Astrocyte (in vitro differentiated cells and primary cell): ENCODE measurements around the gene CLBA1. TPM values are rescaled to one million over a fixed set of nuclear protein-coding genes. Genes with fewer than 3 reads are reported as not detected.
A peak's percentile ranks its signal among the peaks of the same experiment; 100 is the strongest.

ENCODE experiments used
- DNase-seq: peaks from one replicate; pipeline ENCODE4 v3.0.0-alpha.2; 2010; ENCODE audit warnings: low read depth
- FAIRE-seq: peaks from 2 replicates; lab custom pipeline; 2011; peaks lifted over from hg19 to GRCh38; lab: Jason Lieb, UNC
- H2AFZ ChIP-seq: 2 replicates; pipeline ENCODE4 v1.6.0; 2012; ENCODE audit warnings: low read depth, low read length, inconsistent platforms
- H3K27ac ChIP-seq: 2 replicates; pipeline ENCODE4 v1.5.1; 2011; ENCODE audit warnings: low read depth, low read length, inconsistent platforms
- H3K27me3 ChIP-seq: 2 replicates; pipeline ENCODE4 v1.6.0; 2011; ENCODE audit warnings: low read length, inconsistent platforms; ENCODE audit not compliant: insufficient read depth
- H3K36me3 ChIP-seq: 2 replicates; pipeline ENCODE4 v1.5.1; 2011; ENCODE audit warnings: low read length, inconsistent platforms; ENCODE audit not compliant: insufficient read depth
- H3K4me1 ChIP-seq: 2 replicates; pipeline ENCODE4 v1.5.1; 2011; ENCODE audit warnings: low read length, inconsistent platforms; ENCODE audit not compliant: insufficient read depth
- H3K4me2 ChIP-seq: 2 replicates; pipeline ENCODE4 v1.6.0; 2012; ENCODE audit warnings: low read length, inconsistent platforms
- H3K4me3 ChIP-seq: 2 replicates; pipeline ENCODE4 v1.5.1; 2011; ENCODE audit warnings: low read depth, mild to moderate bottlenecking, low read length, inconsistent platforms; ENCODE audit not compliant: insufficient read depth
- H3K79me2 ChIP-seq: 2 replicates; pipeline ENCODE4 v1.6.0; 2012; ENCODE audit warnings: mild to moderate bottlenecking, low read length, inconsistent platforms; ENCODE audit not compliant: insufficient read depth
- H3K9ac ChIP-seq: 2 replicates; pipeline ENCODE4 v1.6.0; 2012; ENCODE audit warnings: mild to moderate bottlenecking, low read length, inconsistent platforms
- H3K9me3 ChIP-seq: 2 replicates; pipeline ENCODE4 v1.5.1; 2012; ENCODE audit warnings: low read depth, mild to moderate bottlenecking, low read length, inconsistent platforms; ENCODE audit not compliant: insufficient read depth
- H4K20me1 ChIP-seq: 2 replicates; pipeline ENCODE4 v1.6.0; 2012; ENCODE audit warnings: low read length, inconsistent platforms; ENCODE audit not compliant: insufficient read depth
- H3K27ac Mint-ChIP-seq: one replicate; pipeline ENCODE4 v1.8.0; 2021; ENCODE audit warnings: mild to moderate bottlenecking, mixed read lengths; ENCODE audit not compliant: unreplicated experiment
- H3K27me3 Mint-ChIP-seq: one replicate; pipeline ENCODE4 v1.8.0; 2021; ENCODE audit warnings: low read depth, mixed read lengths; ENCODE audit not compliant: unreplicated experiment
- H3K36me3 Mint-ChIP-seq: one replicate; pipeline ENCODE4 v1.8.0; 2021; ENCODE audit warnings: low read depth, mixed read lengths; ENCODE audit not compliant: unreplicated experiment
- H3K4me1 Mint-ChIP-seq: one replicate; pipeline ENCODE4 v1.8.0; 2021; ENCODE audit warnings: low read depth, mixed read lengths; ENCODE audit not compliant: unreplicated experiment
- H3K4me3 Mint-ChIP-seq: one replicate; pipeline ENCODE4 v1.8.0; 2021; ENCODE audit warnings: mild to moderate bottlenecking, moderate library complexity, mixed read lengths; ENCODE audit not compliant: unreplicated experiment
- H3K9me3 Mint-ChIP-seq: one replicate; pipeline ENCODE4 v1.8.0; 2021; ENCODE audit warnings: mild to moderate bottlenecking, mixed read lengths; ENCODE audit not compliant: unreplicated experiment
- CTCF ChIP-seq: IDR thresholded peaks from 2 replicates; pipeline ENCODE4 v1.5.1; 2011; ENCODE audit warnings: low read depth, mild to moderate bottlenecking, inconsistent platforms, low read length, moderate library complexity; ENCODE audit not compliant: insufficient read depth
- EZH2 ChIP-seq: IDR thresholded peaks from 2 replicates; pipeline ENCODE4 v1.6.1; 2012; ENCODE audit warnings: mild to moderate bottlenecking, low read length, inconsistent platforms; ENCODE audit not compliant: insufficient read depth
- total RNA-seq: library from RNA; stranded (reverse); gene quantifications from 2 replicates; pipeline ENCODE4 v1.2.1, GENCODE V29; 2021

CLBA1 gene
- total RNA-seq, 1 donor from 2014 or later = 6.3 TPM

DNA sequence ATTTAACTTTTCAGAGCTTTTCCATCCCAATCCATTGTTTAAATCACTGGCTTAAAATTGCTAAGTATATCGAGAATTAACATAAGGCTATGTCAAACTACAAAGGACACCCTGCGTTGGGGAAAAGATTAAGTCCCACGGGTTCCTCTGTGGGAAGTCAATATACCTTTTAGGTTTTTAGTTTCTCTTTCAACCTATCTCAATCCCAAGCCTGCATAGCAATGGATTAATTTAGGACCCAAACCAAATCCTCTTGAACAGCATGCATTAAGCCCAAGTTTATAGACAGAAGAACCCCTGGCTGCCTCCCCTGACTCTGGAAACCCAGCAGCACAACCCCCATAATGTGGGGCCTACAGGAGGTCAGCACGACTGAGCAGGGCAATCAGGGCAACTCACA lies 29.0 kb downstream of the CLBA1 start:
- Histone ChIP-seq H3K27me3 (no peaks in the 10 kb centered on the region), H4K20me1 (peaks cover 94% of the 10 kb centered on the region), H3K9ac (peak overlapping the region; percentile 10), H3K27ac (no peak overlapping the region), H3K4me3 (no peak overlapping the region), H3K9me3 (no peaks in the 10 kb centered on the region), H3K4me1 (peaks cover 19% of the 10 kb centered on the region), H2AFZ (no peak overlapping the region), H3K4me2 (peak overlapping the region; percentile 61), H3K36me3 (peaks cover 11% of the 10 kb centered on the region), H3K79me2 (peaks cover 100% of the 10 kb centered on the region)
- Mint-ChIP-seq H3K27ac (no peak overlapping the region), H3K4me1 (peaks cover 6% of the 10 kb centered on the region), H3K9me3 (no peaks in the 10 kb centered on the region), H3K36me3 (peaks cover 7% of the 10 kb centered on the region), H3K27me3 (no peaks in the 10 kb centered on the region), H3K4me3 (no peak overlapping the region)
- TF ChIP-seq EZH2 (no peak), CTCF (no peak)
- DNase-seq (no peak), FAIRE-seq (no peak)

DNA sequence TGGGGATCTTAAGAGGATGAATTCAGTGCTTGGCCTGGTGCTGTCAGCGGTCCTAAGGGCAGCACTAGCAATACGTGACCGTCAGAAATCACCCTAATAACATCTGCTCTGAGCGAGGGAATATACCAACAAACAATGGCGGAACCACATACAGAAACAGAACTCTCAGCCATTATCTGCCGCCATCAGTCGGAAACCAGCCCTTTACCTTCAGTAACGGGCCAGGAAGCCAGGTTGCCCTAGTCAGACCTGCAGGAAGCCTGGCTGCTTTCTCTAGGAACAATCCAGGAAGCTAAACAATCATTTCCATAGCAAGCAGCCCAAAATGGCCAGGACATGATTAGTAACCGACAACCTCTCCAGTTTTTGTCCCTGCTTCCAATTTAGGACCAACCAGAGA lies 29.7 kb downstream of the CLBA1 start:
- Mint-ChIP-seq H3K36me3 (peaks cover 7% of the 10 kb centered on the region), H3K9me3 (no peaks in the 10 kb centered on the region), H3K27ac (no peak overlapping the region), H3K27me3 (no peaks in the 10 kb centered on the region), H3K4me1 (peaks cover 7% of the 10 kb centered on the region), H3K4me3 (no peak overlapping the region)
- TF ChIP-seq EZH2 = no peak
- TF ChIP-seq CTCF = no peak
- Histone ChIP-seq H3K27ac (no peak overlapping the region), H3K36me3 (peaks cover 5% of the 10 kb centered on the region), H3K4me1 (peaks cover 23% of the 10 kb centered on the region), H3K9me3 (no peaks in the 10 kb centered on the region), H4K20me1 (peaks cover 94% of the 10 kb centered on the region), H3K4me2 (peak overlapping the region; percentile 61), H3K27me3 (no peaks in the 10 kb centered on the region), H3K79me2 (peaks cover 100% of the 10 kb centered on the region), H2AFZ (no peak overlapping the region), H3K9ac (no peak overlapping the region), H3K4me3 (no peak overlapping the region)
- DNase-seq = no peak
- no peak for FAIRE-seq

- Mint-ChIP-seq H3K4me1 (peaks cover 7% of the 10 kb centered on the region), H3K9me3 (no peaks in the 10 kb centered on the region), H3K36me3 (peaks cover 5% of the 10 kb centered on the region), H3K27ac (no peak overlapping the region), H3K4me3 (no peak overlapping the region), H3K27me3 (no peaks in the 10 kb centered on the region)
- peak overlapping the region; percentile 11 for H3K4me2 ChIP-seq
- no peak for DNase-seq
- no peak overlapping the region for H3K27ac ChIP-seq
- H3K79me2 ChIP-seq = peaks cover 99% of the 10 kb centered on the region
- H3K4me3 ChIP-seq = no peak overlapping the region
- H3K9ac ChIP-seq = no peak overlapping the region
- no peaks in the 10 kb centered on the region for H3K27me3 ChIP-seq
- no peak overlapping the region for H2AFZ ChIP-seq
- H3K9me3 ChIP-seq = no peaks in the 10 kb centered on the region
- H3K36me3 ChIP-seq = no peaks in the 10 kb centered on the region
- peaks cover 23% of the 10 kb centered on the region for H3K4me1 ChIP-seq
- TF ChIP-seq CTCF (no peak), EZH2 (no peak)
- no peak for FAIRE-seq
- H4K20me1 ChIP-seq = peaks cover 89% of the 10 kb centered on the region
These were observed 30.3 kb downstream of the CLBA1 start for GRCh38 chr14:105015905-105016304.
